NCI-H1930 (cell line): ENCODE data around the gene MTHFR.

Experiments
- DNase-seq, 2 experiments: peaks; one replicate each; lab custom pipeline; 2025; lab: John Stamatoyannopoulos, UW

MTHFR gene

GRCh38 chr1:11780380-11781147 lies 25.2 kb downstream of the MTHFR start:
- DNase-seq: no peak

- no peak for DNase-seq
These were observed 25.9 kb downstream of the MTHFR start for GRCh38 chr1:11779715-11780379.

DNA sequence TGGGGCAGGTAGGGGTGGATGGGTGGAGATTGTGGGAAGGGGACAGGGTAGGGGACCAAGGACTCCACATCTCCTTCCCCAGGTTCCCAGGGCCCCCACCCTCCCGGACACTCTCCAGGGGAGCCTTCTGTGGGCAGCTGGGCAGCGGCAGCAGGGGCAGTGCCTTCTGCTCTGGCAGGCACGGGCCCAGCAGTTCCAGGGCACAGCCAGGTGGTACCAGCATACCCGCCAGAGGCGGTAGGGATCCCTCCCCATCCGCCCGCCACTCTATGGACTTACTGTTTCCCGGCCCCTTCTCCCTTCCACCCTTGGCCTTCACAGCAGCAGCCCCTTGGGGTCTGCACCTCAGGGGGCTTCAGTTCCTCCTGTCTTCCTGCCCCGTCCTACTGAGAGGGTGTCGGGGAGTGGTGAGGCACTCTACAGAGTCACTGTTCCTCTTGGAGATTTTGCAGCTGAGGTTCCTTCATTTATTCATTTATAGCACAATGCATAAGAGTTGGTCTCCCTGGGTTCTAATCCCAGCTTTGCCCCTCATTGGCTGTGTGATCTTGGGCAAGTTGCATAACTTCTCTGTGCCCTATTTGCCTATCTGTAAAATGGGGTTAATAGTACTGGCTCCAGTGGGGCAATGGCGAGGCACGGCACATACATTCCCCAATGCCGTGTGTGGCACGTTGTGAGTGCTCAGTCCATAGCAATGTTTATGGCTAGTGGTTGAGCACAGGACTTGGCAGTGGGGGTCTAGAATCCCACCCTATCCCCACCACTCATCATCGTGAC lies 26.7 kb downstream of the MTHFR start:
- no peak for DNase-seq

DNA sequence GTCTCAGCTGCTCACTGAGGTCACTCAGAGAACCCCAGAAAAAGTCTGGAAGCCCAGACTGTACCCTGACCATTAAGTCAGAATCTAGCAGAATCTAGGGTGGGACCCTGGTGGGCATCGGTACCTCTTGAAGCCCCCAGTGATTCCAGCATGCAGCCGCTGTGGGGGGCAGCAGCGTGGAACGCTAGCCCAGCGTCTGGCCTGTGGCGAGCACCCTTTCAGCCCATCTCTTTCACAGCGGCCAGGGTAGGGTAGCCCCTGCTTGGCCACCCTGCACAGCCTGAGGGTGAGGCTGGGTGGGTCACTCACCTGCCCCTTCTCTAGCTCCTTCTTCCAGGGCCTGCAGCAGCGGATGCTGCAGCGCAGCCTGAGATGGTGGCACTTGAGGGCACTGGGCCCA lies 27.4 kb downstream of the MTHFR start:
- no peak for DNase-seq

DNA sequence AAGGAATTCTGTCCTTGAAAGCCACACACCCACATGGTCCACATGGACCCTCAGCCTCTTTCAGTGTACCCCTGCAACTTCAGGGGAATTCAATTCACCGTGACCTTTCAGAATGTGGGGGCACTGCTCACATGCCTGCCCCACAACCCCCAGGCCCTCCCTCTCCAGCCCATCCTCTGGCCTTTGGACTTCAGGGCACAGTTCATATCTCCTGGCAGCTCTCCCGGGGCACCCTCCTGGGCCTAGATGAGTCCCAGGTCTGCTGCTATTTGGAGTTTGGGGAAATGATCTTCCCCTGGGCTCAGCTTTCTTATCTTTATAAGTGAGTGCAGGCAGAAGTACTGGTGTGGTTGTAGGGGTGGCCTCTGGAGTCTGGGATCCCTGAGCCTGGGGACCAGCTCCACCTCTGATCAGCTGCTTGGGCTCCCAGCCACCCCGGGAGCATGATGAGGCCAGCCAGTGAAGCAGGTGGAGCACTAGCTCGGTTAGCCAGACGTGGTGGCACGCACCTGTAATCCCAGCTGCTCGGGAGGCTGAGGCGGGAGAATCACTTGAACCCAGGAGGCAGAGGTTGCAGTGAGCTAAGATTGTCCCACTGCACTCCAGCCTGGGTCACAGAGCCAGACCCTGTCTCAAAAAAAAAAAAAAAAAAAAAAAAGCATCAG lies 28.0 kb downstream of the MTHFR start:
- DNase-seq: no peak

DNA sequence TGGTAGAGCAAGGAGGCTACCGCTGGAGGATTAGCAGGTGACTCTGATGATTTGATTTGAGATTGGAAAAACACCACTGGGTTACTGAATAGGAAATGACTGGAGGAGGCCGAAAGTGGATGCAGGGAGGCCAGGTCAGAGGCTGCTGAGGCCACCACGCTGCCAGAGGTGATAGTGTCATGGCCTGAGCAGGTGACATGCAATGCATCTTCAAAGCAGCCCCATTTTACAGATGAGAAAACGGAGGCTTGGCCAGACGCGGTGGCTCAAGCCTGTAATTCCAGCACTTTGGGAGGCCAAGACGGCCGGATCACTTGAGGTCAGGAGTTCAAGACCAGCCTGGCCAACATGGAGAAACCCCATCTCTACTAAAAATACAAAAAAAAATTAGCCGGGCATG lies 31.0 kb downstream of the MTHFR start:
- DNase-seq: no peak

GRCh38 chr1:11772458-11772857 lies 33.3 kb downstream of the MTHFR start:
- no peak for DNase-seq

- no peak for DNase-seq
These were observed 34.2 kb downstream of the MTHFR start for GRCh38 chr1:11771481-11772043.

DNA sequence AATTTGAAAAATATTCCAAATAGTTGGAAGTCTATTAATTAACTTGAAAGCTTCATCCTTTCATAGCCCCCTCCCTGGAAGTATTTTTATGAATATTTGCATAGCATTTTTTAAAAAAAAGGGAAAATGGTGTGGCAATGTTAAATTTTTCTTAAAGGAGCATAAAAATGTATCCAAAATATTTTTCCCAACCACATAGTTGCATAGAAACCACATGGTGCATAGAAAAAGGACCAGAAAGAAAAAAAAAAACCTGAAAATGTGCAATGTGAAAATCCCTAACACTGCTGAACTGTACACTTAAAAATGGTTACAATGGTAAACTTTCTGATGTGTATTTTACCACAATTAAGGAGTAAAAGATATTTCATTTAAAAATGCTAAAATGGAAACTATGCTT lies 35.8 kb downstream of the MTHFR start:
- DNase-seq: no peak

DNA sequence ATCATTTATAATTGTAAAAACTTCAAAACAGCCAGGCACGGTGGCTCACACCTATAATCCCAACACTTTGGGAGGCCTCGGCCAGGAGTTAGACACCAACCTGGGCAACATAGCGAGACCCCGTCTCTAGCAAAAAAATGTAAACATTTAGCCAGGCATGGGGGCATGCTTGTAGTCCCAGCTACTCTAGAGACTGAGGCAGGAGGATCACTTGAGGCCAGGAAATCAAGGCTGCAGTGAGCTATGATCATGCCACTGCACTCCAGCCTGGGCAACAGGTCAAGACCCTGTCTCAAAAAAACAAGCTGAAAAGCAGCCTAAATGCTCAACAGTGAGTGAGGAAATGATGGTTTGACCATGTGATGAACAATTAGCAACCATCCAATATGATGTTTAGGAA lies 36.5 kb downstream of the MTHFR start:
- no peak for DNase-seq

DNA sequence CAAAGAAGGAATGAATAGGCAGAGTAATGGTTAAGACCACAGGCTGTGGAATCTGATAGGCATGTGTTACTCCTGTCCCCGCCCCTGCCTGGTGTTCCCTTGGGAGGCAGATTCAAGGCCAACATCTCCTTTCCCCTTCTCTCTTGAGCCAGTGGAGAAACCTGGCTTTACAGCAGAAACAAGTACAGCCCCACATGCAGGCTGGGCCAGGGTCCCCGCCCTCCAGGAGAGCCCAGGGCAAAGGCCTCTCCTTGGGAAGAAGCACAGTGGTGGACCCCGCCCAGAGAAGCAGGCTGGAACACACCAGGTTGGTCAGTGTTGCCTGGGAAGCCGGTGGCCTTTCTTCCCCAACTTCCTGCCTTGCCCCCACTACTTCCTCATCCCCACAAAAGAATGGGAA lies 36.9 kb downstream of the MTHFR start:
- no peak for DNase-seq

- DNase-seq: no peak
These were observed 37.7 kb downstream of the MTHFR start for GRCh38 chr1:11767922-11768704.

DNA sequence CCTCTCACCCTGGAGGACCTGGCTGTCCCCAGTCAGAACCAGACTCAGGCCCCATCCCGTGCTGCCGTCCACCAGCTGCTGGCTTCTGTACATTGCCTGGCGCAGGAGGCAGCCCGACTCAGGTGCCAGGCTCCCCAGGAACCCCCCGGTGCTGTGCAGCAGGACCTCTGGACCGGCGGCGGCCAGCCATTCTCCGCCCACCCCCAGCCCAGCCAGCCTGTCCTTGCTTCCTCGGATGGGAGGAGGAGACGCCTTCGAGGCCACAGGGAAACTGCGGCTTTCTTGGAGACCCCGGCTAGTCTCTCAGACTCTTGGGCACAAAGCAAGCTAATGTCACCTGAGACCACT lies 39.4 kb downstream of the MTHFR start:
- DNase-seq: no peak

DNA sequence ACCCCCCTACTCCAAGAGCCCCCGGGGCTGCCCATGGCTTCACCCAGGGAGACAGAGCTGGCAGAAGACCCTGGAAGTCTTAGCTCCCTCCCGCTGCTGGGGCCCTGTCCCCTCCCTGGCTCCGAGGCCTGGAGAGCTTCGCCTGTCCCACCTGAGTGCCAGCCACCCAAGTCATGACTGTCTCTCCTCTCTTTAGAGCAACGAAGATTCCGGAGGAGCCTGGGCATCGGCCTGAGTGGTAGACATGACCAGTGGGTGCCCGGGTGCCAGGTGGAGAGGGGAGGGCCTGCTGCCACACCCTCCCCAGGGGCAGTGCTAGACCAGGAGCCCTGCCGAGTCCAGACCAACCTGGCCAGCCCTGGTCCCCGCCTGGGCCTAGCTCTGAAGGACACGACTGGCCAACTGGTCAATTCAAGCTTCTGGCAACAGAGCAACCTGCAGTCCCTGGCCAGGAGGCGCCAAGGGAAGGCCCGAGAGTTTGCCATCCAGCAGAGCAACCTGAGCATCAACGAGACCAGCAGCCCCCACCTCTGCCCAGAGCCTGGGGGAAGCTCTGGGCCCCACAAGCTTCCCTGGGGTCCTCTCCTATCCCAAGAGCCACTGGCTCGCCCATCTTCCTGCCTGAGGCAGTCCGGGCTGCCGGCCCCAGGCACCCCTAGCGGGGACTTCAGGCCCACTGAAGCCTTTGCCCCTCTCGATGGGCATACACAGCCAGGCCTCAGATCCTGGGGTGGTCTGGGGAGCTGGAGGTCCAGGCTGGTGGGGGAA lies 39.9 kb downstream of the MTHFR start:
- DNase-seq: no peak

- no peak for DNase-seq
These were observed 41.2 kb downstream of the MTHFR start for GRCh38 chr1:11764519-11764918.

DNA sequence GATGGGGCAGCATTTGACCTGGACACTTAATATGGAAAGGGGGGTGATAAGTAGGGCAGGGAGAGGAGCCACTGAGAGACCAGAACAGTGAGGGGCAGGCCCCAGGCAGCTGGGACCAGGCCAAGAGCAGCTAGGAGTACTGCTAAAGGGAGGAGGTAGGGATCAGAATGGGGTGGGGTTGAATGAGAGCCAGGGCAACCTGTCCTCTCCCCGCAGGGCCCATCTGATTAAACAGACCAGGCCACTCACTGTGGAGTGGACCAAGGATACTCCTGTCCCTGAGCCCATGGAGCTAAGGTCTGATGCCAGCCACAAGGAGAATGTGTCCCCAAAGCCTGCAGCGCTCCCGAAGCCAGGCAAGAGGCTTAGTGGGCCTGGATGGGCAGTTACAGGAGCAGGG lies 41.6 kb downstream of the MTHFR start:
- DNase-seq: no peak

DNA sequence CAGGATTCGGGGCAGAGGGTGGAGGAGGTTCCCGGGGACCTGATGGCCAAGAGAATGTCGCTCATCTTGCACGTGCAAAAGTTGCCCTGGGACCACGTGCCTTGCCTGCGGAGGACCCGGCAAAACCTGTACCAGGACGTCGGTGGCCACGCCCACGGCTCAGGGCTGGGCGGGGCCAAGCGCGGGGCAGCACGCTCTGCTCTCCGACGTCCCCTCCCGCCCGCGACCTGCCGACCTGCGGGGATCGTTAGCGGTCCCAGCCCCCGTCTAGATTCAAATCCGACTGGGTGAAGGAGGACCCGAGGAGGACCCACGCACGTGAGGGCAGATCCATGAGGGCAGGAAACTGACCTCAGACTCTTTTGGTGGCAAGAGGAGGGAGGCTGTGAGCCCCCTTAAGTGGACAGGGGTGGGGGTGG lies 43.8 kb downstream of the MTHFR start, which contains the start of gene C1orf167:
Gene C1orf167, plus strand, starts transcription at position 206 of the 419 bp plus-strand sequence. CDS start 2,208 bp downstream, outside the sequence.
- DNase-seq: peak in 1 of 2 experiments; percentile 11

GRCh38 chr1:11761285-11761684 lies 44.5 kb downstream of the MTHFR start:
- DNase-seq: no peak

- no peak for DNase-seq
These were observed 46.0 kb downstream of the MTHFR start for GRCh38 chr1:11759791-11760190.

DNA sequence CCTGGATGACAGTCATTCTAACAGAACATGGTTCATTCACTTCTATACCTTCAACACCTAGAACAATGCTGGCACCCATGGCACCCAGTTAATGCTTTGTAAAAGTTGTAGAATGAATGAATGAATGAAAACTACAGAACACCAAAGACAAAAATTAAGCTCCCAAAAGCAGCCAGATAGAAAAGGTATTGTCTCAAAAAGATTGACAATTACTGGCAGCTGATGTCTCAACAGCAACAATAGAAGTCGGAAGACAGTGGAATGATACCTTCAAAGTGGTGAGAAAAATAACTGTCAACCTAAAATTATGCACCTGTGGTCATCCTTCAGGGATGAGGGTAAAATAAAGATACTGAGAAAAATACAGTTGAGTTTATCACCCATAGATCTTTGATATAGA lies 48.7 kb downstream of the MTHFR start:
- no peak for DNase-seq
